ENCODE data around the gene ZDHHC7. TPM values are rescaled to one million over a fixed set of nuclear protein-coding genes. Genes with fewer than 3 reads are reported as not detected.

ZDHHC7 gene
- total and polyA plus RNA-seq, 9 donors = 23.9 to 54.5 (median 32.7) TPM

- TF ChIP-seq POLR2A (IDR thresholded peaks at IDR 0.05) = no peak
- TF ChIP-seq, protein P1, sequence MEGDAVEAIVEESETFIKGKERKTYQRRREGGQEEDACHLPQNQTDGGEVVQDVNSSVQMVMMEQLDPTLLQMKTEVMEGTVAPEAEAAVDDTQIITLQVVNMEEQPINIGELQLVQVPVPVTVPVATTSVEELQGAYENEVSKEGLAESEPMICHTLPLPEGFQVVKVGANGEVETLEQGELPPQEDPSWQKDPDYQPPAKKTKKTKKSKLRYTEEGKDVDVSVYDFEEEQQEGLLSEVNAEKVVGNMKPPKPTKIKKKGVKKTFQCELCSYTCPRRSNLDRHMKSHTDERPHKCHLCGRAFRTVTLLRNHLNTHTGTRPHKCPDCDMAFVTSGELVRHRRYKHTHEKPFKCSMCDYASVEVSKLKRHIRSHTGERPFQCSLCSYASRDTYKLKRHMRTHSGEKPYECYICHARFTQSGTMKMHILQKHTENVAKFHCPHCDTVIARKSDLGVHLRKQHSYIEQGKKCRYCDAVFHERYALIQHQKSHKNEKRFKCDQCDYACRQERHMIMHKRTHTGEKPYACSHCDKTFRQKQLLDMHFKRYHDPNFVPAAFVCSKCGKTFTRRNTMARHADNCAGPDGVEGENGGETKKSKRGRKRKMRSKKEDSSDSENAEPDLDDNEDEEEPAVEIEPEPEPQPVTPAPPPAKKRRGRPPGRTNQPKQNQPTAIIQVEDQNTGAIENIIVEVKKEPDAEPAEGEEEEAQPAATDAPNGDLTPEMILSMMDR (IDR thresholded peaks at IDR 0.05) = no peak
- no peak for TF ChIP-seq EP300 (IDR thresholded peaks at IDR 0.05)
- Histone ChIP-seq H3K27ac (no peak overlapping the region), H3K27me3 (no peaks in the 10 kb centered on the region), H3K36me3 (no peaks in the 10 kb centered on the region), H3K9me3 (no peaks in the 10 kb centered on the region), H3K4me3 (no peak overlapping the region), H3K4me1 (ENCODE audit: insufficient read depth) (peaks cover 36% of the 10 kb centered on the region)
- intact Hi-C loops (cut with DNase I) = no loop called here
- 66 to 85% (median 71%) methylated on average over 8 of the region's 8 CpGs for WGBS, 3 donors
- DNase-seq = no peak
Observed at GRCh38 chr16:84930298-84931106, 80.8 kb downstream of the ZDHHC7 start.

GRCh38 chr16:84929421-84930297 is 81.7 kb downstream of the ZDHHC7 start:
- WGBS, 3 donors = 35 to 41% (median 39%) methylated on average over 36 of the region's 36 CpGs
- no peaks in the 10 kb centered on the region for H3K9me3 ChIP-seq
- peak in 4 of 5 donors; percentile 60 to 82 (median 66) for DNase-seq
- TF ChIP-seq, protein P1 (IDR thresholded peaks at IDR 0.05) = no peak
- TF ChIP-seq EP300 (IDR thresholded peaks at IDR 0.05) = no peak
- no peak for TF ChIP-seq POLR2A (IDR thresholded peaks at IDR 0.05)
- H3K36me3 ChIP-seq = no peaks in the 10 kb centered on the region
- H3K4me1 ChIP-seq (ENCODE audit: insufficient read depth) = peaks cover 40% of the 10 kb centered on the region
- H3K27me3 ChIP-seq = no peaks in the 10 kb centered on the region
- no peak overlapping the region for H3K4me3 ChIP-seq
- intact Hi-C loops (cut with DNase I) = loop anchor here in 1 of 4 donors (5.0 kb wide), 1 partner anchor 92 kb away; no protein-coding TSS in a partner anchor
- peak overlapping the region in 1 of 2 donors; percentile 69 for H3K27ac ChIP-seq

GRCh38 chr16:84928679-84929420 is 82.5 kb downstream of the ZDHHC7 start:
- no peaks in the 10 kb centered on the region for H3K27me3 ChIP-seq
- peak; percentile 75 to 86 (median 80) for DNase-seq
- intact Hi-C loops (cut with DNase I) = loop anchor here in 1 of 4 donors (5.0 kb wide), 1 partner anchor 92 kb away; no protein-coding TSS in a partner anchor
- 10 to 17% (median 12%) methylated on average over 16 of the region's 16 CpGs for WGBS, 3 donors
- no peak overlapping the region for H3K4me3 ChIP-seq
- H3K36me3 ChIP-seq = no peaks in the 10 kb centered on the region
- H3K4me1 ChIP-seq (ENCODE audit: insufficient read depth) = peaks cover 40% of the 10 kb centered on the region
- H3K9me3 ChIP-seq = no peaks in the 10 kb centered on the region
- TF ChIP-seq POLR2A (IDR thresholded peaks at IDR 0.05) = no peak
- no peak for TF ChIP-seq EP300 (IDR thresholded peaks at IDR 0.05)
- TF ChIP-seq, protein P1 (IDR thresholded peaks at IDR 0.05) = no peak
- peak overlapping the region; percentile 36 to 69 for H3K27ac ChIP-seq
